SU-DHL-6 (cell line): Measurements from ENCODE around the gene SETDB1.

Experiments
- H2AFZ ChIP-seq: fragments of 200-600 bp; sonication (generic); 2 replicates; pipeline ENCODE4 v1.6.1; 2014; ENCODE audit warnings: low read depth, mild to moderate bottlenecking, moderate library complexity, mixed read lengths, antibody characterized with exemption, low read length; ENCODE audit not compliant: severe bottlenecking
- H3F3A ChIP-seq: fragments of 200-600 bp; shearing (Covaris generic); 2 replicates; pipeline ENCODE4 v1.6.0; 2016; ENCODE audit warnings: antibody characterized with exemption, mild to moderate bottlenecking; ENCODE audit not compliant: insufficient read depth
- H3K27ac ChIP-seq: fragments of 200-600 bp; sonication (generic); 2 replicates; pipeline ENCODE4 v1.5.1; 2016; ENCODE audit warnings: low read depth, mild to moderate bottlenecking, low read length, moderate library complexity, mixed read lengths
- H3K27me3 ChIP-seq: fragments of 200-600 bp; sonication (generic), shearing (Covaris generic); 2 replicates; pipeline ENCODE4 v1.6.0; 2014; ENCODE audit warnings: mild to moderate bottlenecking, low read length
- H3K36me3 ChIP-seq: fragments of 200-600 bp; sonication (generic); 2 replicates; pipeline ENCODE4 v1.6.1; 2014; ENCODE audit warnings: mild to moderate bottlenecking, low read length, mixed read lengths
- H3K4me2 ChIP-seq: fragments of 300-600, 200-600 bp; shearing (Covaris generic), sonication (generic); 2 replicates; pipeline ENCODE4 v1.6.0; 2014; ENCODE audit warnings: low read length, low read depth, mild to moderate bottlenecking; ENCODE audit not compliant: poor library complexity, severe bottlenecking
- H3K4me3 ChIP-seq: fragments of 200-600 bp; sonication (generic); 2 replicates; pipeline ENCODE4 v1.5.1; 2014; ENCODE audit warnings: antibody characterized with exemption, low read length, mild to moderate bottlenecking, mixed read lengths; ENCODE audit not compliant: insufficient read depth, poor library complexity, severe bottlenecking
- H3K79me2 ChIP-seq: fragments of 200-600 bp; sonication (generic); 2 replicates; pipeline ENCODE4 v1.6.1; 2014; ENCODE audit warnings: mild to moderate bottlenecking, low read length, moderate library complexity; ENCODE audit not compliant: insufficient read depth
- H3K9ac ChIP-seq: fragments of 200-600 bp; sonication (generic); 2 replicates; pipeline ENCODE4 v1.7.0; 2014; ENCODE audit warnings: mild to moderate bottlenecking, low read length
- H3K9me2 ChIP-seq: fragments of 200-600 bp; sonication (generic); replicated peaks from 2 replicates; pipeline ENCODE4 v1.6.1; 2014; ENCODE audit warnings: low read length; ENCODE audit not compliant: insufficient read depth
- H3K9me3 ChIP-seq: fragments of 200-600 bp; sonication (generic); 2 replicates; pipeline ENCODE4 v1.6.1; 2014; ENCODE audit warnings: low read length, mixed read lengths; ENCODE audit not compliant: insufficient read depth
- H4K20me1 ChIP-seq: fragments of 200-600 bp; sonication (generic); 2 replicates; pipeline ENCODE4 v1.6.1; 2014; ENCODE audit warnings: low read depth, mild to moderate bottlenecking, antibody characterized with exemption, low read length, moderate library complexity, mixed read lengths
- CTCF ChIP-seq: fragments of 200-600 bp; sonication (generic); IDR thresholded peaks from one replicate; pipeline ENCODE4 v1.5.1; 2017; ENCODE audit warnings: antibody characterized with exemption, mild to moderate bottlenecking, low read length, moderate library complexity; ENCODE audit not compliant: insufficient read depth, poor library complexity, severe bottlenecking

SETDB1 gene

GRCh38 chr1:151013518-151013917, 87.4 kb downstream of the SETDB1 start:
- H3K4me3 ChIP-seq = no peak overlapping the region
- no peaks in the 10 kb centered on the region for H4K20me1 ChIP-seq
- no peaks in the 10 kb centered on the region for H3K9me2 ChIP-seq
- no peaks in the 10 kb centered on the region for H3K27me3 ChIP-seq
- no peak overlapping the region for H3K9ac ChIP-seq
- H3K4me2 ChIP-seq = no peak overlapping the region
- no peak for TF ChIP-seq CTCF
- no peak overlapping the region for H3K27ac ChIP-seq
- no peaks in the 10 kb centered on the region for H3K9me3 ChIP-seq
- H2AFZ ChIP-seq = no peak overlapping the region
- H3K79me2 ChIP-seq = peaks cover 12% of the 10 kb centered on the region; the same call in 1 of the 2 replicates
- H3F3A ChIP-seq = no peaks in the 10 kb centered on the region
- no peaks in the 10 kb centered on the region for H3K36me3 ChIP-seq
